ENCODE measurements around the gene SNRNP200.

DNA sequence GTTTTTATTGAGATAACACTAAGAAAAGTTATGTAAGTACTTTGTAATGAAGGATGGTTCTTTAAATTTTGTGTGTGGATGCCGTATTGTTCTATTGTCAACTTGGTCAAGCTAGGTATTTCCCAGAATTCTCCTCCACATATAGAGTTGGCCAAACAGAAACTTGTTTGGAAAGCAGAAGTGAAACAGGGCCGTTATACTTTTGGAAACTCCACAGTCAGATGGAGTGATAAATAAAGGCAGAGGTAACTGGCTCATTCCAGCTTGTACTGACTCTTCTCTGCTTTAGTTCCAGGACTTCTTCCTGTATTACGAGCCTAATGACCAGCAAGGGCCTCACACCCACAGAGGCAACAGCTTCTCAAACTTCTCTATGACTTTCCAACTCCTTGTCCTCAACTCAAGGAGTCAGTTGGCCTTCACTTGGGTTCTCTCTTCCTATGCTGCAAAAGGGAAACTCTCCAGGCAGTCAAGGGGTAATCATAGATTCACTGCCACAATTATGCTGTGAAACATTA, 80.3 kb downstream of the SNRNP200 start:
- TF ChIP-seq, protein P1, sequence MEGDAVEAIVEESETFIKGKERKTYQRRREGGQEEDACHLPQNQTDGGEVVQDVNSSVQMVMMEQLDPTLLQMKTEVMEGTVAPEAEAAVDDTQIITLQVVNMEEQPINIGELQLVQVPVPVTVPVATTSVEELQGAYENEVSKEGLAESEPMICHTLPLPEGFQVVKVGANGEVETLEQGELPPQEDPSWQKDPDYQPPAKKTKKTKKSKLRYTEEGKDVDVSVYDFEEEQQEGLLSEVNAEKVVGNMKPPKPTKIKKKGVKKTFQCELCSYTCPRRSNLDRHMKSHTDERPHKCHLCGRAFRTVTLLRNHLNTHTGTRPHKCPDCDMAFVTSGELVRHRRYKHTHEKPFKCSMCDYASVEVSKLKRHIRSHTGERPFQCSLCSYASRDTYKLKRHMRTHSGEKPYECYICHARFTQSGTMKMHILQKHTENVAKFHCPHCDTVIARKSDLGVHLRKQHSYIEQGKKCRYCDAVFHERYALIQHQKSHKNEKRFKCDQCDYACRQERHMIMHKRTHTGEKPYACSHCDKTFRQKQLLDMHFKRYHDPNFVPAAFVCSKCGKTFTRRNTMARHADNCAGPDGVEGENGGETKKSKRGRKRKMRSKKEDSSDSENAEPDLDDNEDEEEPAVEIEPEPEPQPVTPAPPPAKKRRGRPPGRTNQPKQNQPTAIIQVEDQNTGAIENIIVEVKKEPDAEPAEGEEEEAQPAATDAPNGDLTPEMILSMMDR (IDR thresholded peaks at IDR 0.05): no peak
- TF ChIP-seq POLR2A (IDR thresholded peaks at IDR 0.05) (no peak), POLR2AphosphoS5 (IDR thresholded peaks at IDR 0.05) (no peak), EP300 (IDR thresholded peaks at IDR 0.05) (no peak)
